Measurements from ENCODE around the gene NCR3LG1. TPM values are rescaled to one million over a fixed set of nuclear protein-coding genes. Genes with fewer than 3 reads are reported as not detected.

NCR3LG1 gene
- total RNA-seq, 1 donor from 2014 or later = 2.6 TPM

GRCh38 chr11:17366495-17366894, 14.9 kb downstream of the NCR3LG1 start:
- Histone ChIP-seq H3K36me3 (ENCODE audit: control insufficient read depth, insufficient read depth, low read length) (peaks cover 6% of the 10 kb centered on the region), H3K27me3 (ENCODE audit: control insufficient read depth, insufficient read depth, low read length) (no peaks in the 10 kb centered on the region), H3K4me3 (ENCODE audit: low read depth, low read length) (no peak overlapping the region)
- FAIRE-seq (peak; percentile 58), DNase-seq (ENCODE audit: low read depth) (peak; percentile 47)
- TF ChIP-seq, protein P1, sequence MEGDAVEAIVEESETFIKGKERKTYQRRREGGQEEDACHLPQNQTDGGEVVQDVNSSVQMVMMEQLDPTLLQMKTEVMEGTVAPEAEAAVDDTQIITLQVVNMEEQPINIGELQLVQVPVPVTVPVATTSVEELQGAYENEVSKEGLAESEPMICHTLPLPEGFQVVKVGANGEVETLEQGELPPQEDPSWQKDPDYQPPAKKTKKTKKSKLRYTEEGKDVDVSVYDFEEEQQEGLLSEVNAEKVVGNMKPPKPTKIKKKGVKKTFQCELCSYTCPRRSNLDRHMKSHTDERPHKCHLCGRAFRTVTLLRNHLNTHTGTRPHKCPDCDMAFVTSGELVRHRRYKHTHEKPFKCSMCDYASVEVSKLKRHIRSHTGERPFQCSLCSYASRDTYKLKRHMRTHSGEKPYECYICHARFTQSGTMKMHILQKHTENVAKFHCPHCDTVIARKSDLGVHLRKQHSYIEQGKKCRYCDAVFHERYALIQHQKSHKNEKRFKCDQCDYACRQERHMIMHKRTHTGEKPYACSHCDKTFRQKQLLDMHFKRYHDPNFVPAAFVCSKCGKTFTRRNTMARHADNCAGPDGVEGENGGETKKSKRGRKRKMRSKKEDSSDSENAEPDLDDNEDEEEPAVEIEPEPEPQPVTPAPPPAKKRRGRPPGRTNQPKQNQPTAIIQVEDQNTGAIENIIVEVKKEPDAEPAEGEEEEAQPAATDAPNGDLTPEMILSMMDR (IDR thresholded peaks at IDR 0.05; ENCODE audit: insufficient read depth, low read length, severe bottlenecking) = no peak

DNA sequence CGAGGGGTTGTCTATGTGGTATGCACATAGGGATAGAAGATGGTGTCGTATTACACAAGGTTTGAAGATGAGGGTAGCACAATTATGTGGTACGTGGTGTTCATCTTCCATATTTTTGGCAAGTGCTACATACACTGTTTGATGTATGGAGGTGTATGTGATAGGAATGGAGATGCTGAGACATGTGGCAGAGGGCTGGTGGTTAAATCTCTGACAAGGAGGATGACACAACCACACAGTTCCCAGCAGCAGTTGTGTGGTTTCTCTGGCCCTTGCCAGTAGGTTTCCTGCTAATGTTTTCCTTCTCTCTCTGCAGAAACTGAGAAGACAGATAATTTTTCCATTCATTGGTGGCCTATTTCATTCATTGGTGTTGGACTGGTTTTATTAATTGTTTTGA, 17.0 kb downstream of the NCR3LG1 start:
- Histone ChIP-seq H3K36me3 (ENCODE audit: control insufficient read depth, insufficient read depth, low read length) (peaks cover 6% of the 10 kb centered on the region), H3K4me3 (ENCODE audit: low read depth, low read length) (no peak overlapping the region), H3K27me3 (ENCODE audit: control insufficient read depth, insufficient read depth, low read length) (no peaks in the 10 kb centered on the region)
- TF ChIP-seq, protein P1 (IDR thresholded peaks at IDR 0.05; ENCODE audit: insufficient read depth, low read length, severe bottlenecking) = no peak
- no peak for DNase-seq (ENCODE audit: low read depth)
- peak; percentile 91 for FAIRE-seq

DNA sequence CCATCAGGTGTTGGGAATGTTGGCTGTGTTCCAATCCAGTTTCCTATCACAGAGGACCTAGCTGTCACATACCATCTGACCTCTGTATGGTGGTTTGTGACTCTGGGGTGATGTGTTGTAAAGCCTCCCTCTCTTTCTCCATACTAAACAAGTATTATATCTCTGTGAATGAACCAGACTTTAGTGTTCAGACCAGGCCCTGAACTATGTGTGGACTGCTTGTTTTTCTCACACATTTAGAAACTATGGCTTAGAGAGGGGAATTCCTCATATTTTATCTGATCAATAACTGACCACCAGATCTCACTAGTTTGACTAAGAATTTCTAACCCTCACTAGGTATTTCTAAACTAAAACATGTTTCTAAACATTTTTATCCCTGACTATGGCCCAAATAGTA, 17.5 kb downstream of the NCR3LG1 start:
- no peak for DNase-seq (ENCODE audit: low read depth)
- FAIRE-seq = no peak
- Histone ChIP-seq H3K4me3 (ENCODE audit: low read depth, low read length) (no peak overlapping the region), H3K27me3 (ENCODE audit: control insufficient read depth, insufficient read depth, low read length) (no peaks in the 10 kb centered on the region), H3K36me3 (ENCODE audit: control insufficient read depth, insufficient read depth, low read length) (peaks cover 6% of the 10 kb centered on the region)
- TF ChIP-seq, protein P1 (IDR thresholded peaks at IDR 0.05; ENCODE audit: insufficient read depth, low read length, severe bottlenecking) = no peak

DNA sequence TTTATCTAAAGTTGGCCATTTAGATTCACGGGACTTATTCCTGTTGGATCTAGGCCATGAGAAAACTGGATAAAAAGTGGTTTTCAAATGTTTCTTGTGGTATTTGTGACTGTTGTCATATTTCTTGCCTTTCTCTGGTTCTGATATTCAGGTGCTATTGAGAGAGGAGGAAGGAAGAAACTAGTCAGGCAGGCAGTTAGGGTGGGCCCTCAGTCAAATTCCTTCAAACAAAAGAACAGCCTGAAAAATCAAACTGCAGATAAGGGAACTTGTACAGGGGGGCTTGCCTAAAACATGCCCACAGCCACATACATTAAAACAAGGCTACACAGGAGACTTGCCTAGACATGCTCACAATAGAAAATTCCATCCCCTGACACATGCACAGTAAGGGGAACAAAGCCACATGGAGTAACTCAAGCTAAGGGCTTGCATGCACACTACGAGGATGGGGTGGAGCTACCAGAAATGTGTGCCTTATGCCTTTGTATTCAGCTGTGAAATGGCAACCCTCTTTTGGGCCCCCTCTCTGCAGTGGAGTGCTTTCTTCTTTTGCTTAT, 18.2 kb downstream of the NCR3LG1 start:
- FAIRE-seq = no peak

DNA sequence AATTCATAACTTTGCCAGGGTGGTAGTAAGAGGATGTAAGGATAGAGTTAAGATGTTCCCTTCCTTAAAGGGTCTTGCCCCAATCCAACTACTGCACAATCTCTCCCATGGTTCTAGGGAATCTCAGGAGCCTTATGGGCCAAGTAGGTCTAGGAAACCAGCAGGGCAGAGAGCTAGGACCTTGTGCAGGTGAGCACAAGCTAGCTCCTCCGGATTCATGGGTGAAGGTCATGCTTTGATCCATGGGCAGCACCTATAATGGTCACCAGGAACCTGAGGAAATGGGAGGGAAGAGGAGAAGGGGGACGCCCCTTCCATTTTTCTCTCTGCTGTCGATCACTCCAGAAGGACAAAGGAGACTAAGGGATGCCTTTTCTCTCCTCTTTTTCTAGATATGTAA, 20.0 kb downstream of the NCR3LG1 start:
- no peak overlapping the region for H3K4me3 ChIP-seq (ENCODE audit: low read depth, low read length)
- no peak for DNase-seq (ENCODE audit: low read depth)
- no peak for FAIRE-seq
- peaks cover 4% of the 10 kb centered on the region for H3K36me3 ChIP-seq (ENCODE audit: control insufficient read depth, insufficient read depth, low read length)
- TF ChIP-seq, protein P1 (IDR thresholded peaks at IDR 0.05; ENCODE audit: insufficient read depth, low read length, severe bottlenecking) = no peak
- no peaks in the 10 kb centered on the region for H3K27me3 ChIP-seq (ENCODE audit: control insufficient read depth, insufficient read depth, low read length)

More for the DNA sequence above, 18.2 kb downstream of the NCR3LG1 start:
- peak; percentile 46 for DNase-seq (ENCODE audit: low read depth)
- Histone ChIP-seq H3K4me3 (ENCODE audit: low read depth, low read length) (no peak overlapping the region), H3K36me3 (ENCODE audit: control insufficient read depth, insufficient read depth, low read length) (peaks cover 6% of the 10 kb centered on the region), H3K27me3 (ENCODE audit: control insufficient read depth, insufficient read depth, low read length) (no peaks in the 10 kb centered on the region)
- TF ChIP-seq, protein P1 (IDR thresholded peaks at IDR 0.05; ENCODE audit: insufficient read depth, low read length, severe bottlenecking) = no peak

DNA sequence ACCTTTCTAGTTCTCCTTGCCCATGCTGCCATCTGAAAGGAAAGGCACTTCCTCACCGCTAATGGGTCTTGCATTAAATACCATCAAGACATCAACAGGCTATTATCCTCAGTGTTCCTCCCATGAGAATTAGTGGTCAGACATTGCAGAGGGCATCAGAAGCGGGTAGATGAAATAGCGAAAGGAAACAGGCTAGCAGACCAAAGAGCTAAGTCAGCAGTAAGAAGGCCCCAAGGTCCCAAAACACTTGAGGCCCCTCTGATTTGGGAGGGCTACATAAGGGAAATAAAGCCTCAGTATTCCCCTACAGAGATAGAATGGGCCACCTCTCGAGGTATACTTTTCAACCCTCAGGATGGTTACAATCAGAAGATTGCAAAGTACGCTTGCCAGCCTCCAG, 23.9 kb downstream of the NCR3LG1 start:
- no peaks in the 10 kb centered on the region for H3K27me3 ChIP-seq (ENCODE audit: control insufficient read depth, insufficient read depth, low read length)
- DNase-seq (ENCODE audit: low read depth) = no peak
- H3K4me3 ChIP-seq (ENCODE audit: low read depth, low read length) = no peak overlapping the region
- TF ChIP-seq, protein P1 (IDR thresholded peaks at IDR 0.05; ENCODE audit: insufficient read depth, low read length, severe bottlenecking) = no peak
- no peaks in the 10 kb centered on the region for H3K36me3 ChIP-seq (ENCODE audit: control insufficient read depth, insufficient read depth, low read length)
- no peak for FAIRE-seq
